ENCODE results near the gene PSMC3IP. TPM values are rescaled to one million over a fixed set of nuclear protein-coding genes. Genes with fewer than 3 reads are reported as not detected.

The PSMC3IP gene
- total RNA-seq, 1 donor from 2014 or later: 10.8 TPM

- Mint-ChIP-seq H3K36me3 (ENCODE audit: low read depth) (peaks cover 64% of the 10 kb centered on the region), H3K9me3 (no peaks in the 10 kb centered on the region), H3K27ac (no peak overlapping the region), H3K4me3 (no peak overlapping the region), H3K4me1 (peaks cover 18% of the 10 kb centered on the region), H3K27me3 (no peaks in the 10 kb centered on the region)
- ATAC-seq (ENCODE audit: low read depth): no peak
- ChIA-PET POLR2A (no interaction called here), CTCF (no interaction called here)
- no peak for DNase-seq
- intact Hi-C loops (cut with micrococcal nuclease): no loop called here
- no peak for TF ChIP-seq CTCF (IDR thresholded peaks at IDR 0.05)
Observed at GRCh38 chr17:42591411-42591810, 13.9 kb upstream of the PSMC3IP start.

- CTCF ChIA-PET: no interaction called here
- Mint-ChIP-seq H3K27ac (no peak overlapping the region), H3K4me3 (no peak overlapping the region), H3K4me1 (peaks cover 22% of the 10 kb centered on the region), H3K9me3 (no peaks in the 10 kb centered on the region), H3K27me3 (no peaks in the 10 kb centered on the region), H3K36me3 (ENCODE audit: low read depth) (peaks cover 67% of the 10 kb centered on the region)
- POLR2A ChIA-PET: no interaction called here
- ATAC-seq (ENCODE audit: low read depth) (no peak), DNase-seq (no peak)
- no peak for TF ChIP-seq CTCF (IDR thresholded peaks at IDR 0.05)
- intact Hi-C loops (cut with micrococcal nuclease): no loop called here
Observed at GRCh38 chr17:42590886-42591285, 13.4 kb upstream of the PSMC3IP start.

DNA sequence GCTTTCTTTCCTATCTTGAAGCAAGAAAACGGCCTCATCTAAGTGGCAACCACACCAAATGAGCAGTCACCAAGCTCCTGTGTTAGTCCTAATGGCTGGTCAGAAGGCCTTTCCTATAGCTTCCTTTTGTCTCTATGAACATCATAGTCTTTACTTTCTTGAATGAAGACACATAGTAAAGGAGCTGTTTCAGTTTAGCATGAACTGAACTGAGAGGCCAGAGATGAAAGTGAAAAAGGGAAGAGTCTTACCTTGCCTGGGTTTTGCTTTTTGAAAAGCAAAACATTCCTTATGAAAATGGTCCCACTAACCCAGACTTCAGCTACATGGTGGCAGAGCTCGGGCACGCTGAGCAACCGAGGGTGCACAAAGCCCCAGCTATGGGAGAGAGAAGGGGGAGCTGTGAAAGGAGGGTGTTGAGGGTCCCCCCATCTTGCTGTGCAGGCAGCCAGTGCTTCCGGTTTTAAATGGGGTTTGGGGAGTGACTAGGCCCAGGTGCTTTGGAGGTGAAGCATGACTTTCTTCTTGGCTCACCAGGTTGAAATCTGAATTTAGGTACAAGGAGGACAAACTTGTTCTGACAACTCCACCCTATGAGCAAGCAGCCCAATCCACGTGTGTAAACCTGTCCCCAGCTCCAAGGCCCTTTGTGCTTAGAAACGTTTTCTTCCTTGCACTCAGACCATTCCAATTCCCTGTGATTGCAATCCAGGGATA lies 9.1 kb upstream of the PSMC3IP start:
- ATAC-seq (ENCODE audit: low read depth) (peak; percentile 56), DNase-seq (no peak)
- Mint-ChIP-seq H3K27me3 (no peaks in the 10 kb centered on the region), H3K9me3 (no peaks in the 10 kb centered on the region), H3K36me3 (ENCODE audit: low read depth) (peaks cover 93% of the 10 kb centered on the region), H3K4me3 (peak overlapping the region; percentile 73), H3K27ac (peak overlapping the region; percentile 95), H3K4me1 (peaks cover 31% of the 10 kb centered on the region)
- intact Hi-C loops (cut with micrococcal nuclease): no loop called here
- ChIA-PET POLR2A (interaction anchor here (0.6 to 1.8 kb wide), 7 partner anchors 8 to 33 kb away, joined by 3 to 12 read pairs (median 4); partner anchors contain the start of genes MLX, PSMC3IP, RETREG3 and TUBG1), CTCF (interaction anchor here (1.4 to 2.7 kb wide), 2 partner anchors 9 to 92 kb away, joined by 3 to 10 read pairs; partner anchors contain the start of gene PSMC3IP)
- no peak for TF ChIP-seq CTCF (IDR thresholded peaks at IDR 0.05)

DNA sequence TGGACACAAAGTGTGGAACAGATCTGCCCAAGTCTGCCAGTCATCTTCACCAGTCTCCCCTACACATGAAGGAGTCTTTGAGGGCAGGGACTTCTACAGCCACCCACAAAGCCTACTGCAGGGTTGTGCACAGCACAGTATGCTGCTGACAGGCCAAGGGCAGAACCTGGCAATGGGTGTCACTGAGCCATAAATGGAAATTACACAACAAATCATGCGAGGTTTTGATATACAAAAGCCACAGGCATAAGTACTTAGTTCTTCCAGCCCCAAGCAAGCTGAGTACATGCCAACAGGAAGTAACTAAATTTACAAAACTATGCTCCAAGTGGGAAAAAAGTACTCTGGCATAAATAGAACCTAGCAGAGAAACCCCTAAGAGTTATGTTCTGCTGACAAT lies 7.8 kb upstream of the PSMC3IP start:
- H3K9me3 Mint-ChIP-seq: no peaks in the 10 kb centered on the region
- no peak for TF ChIP-seq CTCF (IDR thresholded peaks at IDR 0.05)
- H3K36me3 Mint-ChIP-seq (ENCODE audit: low read depth): peaks cover 93% of the 10 kb centered on the region
- ChIA-PET CTCF (interaction anchor here (1.4 kb wide), 1 partner anchor 93 kb away, joined by 3 read pairs; no protein-coding TSS in a partner anchor), POLR2A (interaction anchor here (1.5 kb wide), 1 partner anchor 18 kb away, joined by 3 read pairs; the partner anchor contains the start of gene MLX)
- H3K4me1 Mint-ChIP-seq: peaks cover 31% of the 10 kb centered on the region
- intact Hi-C loops (cut with micrococcal nuclease): no loop called here
- peak overlapping the region; percentile 46 for H3K27ac Mint-ChIP-seq
- no peaks in the 10 kb centered on the region for H3K27me3 Mint-ChIP-seq
- no peak overlapping the region for H3K4me3 Mint-ChIP-seq
- DNase-seq: no peak
- ATAC-seq (ENCODE audit: low read depth): no peak

DNA sequence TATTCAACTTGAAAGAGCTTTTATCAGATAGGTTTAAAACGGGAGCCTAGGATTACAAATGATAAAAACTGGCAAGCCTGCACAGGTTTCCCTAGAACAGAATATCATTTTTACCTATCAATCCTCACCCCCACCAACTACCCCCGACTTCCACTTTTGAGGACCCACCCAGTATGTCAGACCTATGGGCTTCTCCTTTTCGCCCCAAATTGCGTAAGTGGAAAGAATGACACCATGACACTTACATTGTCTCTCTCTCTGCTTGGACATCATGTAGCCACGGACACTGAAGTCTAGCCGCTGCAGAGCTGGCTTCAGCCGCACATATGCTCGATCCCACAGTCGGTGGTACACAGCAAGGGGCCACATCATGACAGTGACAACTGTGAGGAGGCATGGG lies 7.4 kb upstream of the PSMC3IP start:
- TF ChIP-seq CTCF (IDR thresholded peaks at IDR 0.05): no peak
- H3K4me3 Mint-ChIP-seq: no peak overlapping the region
- no peaks in the 10 kb centered on the region for H3K27me3 Mint-ChIP-seq
- intact Hi-C loops (cut with micrococcal nuclease): no loop called here
- ChIA-PET CTCF (interaction anchor here (1.2 kb wide), 1 partner anchor 179 kb away, joined by 3 read pairs; no protein-coding TSS in a partner anchor), POLR2A (no interaction called here)
- H3K36me3 Mint-ChIP-seq (ENCODE audit: low read depth): peaks cover 93% of the 10 kb centered on the region
- H3K9me3 Mint-ChIP-seq: no peaks in the 10 kb centered on the region
- peaks cover 31% of the 10 kb centered on the region for H3K4me1 Mint-ChIP-seq
- DNase-seq (no peak), ATAC-seq (ENCODE audit: low read depth) (no peak)
- peak overlapping the region; percentile 46 for H3K27ac Mint-ChIP-seq
